ENCODE results near the gene ASPSCR1. TPM values are rescaled to one million over a fixed set of nuclear protein-coding genes. Genes with fewer than 3 reads are reported as not detected.

ASPSCR1 gene
- total and polyA plus RNA-seq, 2 of the 13 experiments (the other 11 are each of a cell fraction or from before 2014, with no cell fraction given) = 274 to 314 TPM

- TF ChIP-seq SNAPC4 (CRISPR knock-in tag; IDR thresholded peaks at IDR 0.05) = peak; percentile 93; the same call in 1 of the 2 replicates
- TF ChIP-seq ZBTB44 (CRISPR knock-in tag; IDR thresholded peaks at IDR 0.05) = peak; percentile 28; the same call in 1 of the 2 replicates
- TF ChIP-seq ZUFSP (CRISPR knock-in tag; IDR thresholded peaks at IDR 0.05; ENCODE audit: borderline replicate concordance) = no peak
- peak; percentile 93; the same call in 1 of the 2 replicates for TF ChIP-seq HBP1 (CRISPR knock-in tag; IDR thresholded peaks at IDR 0.05; ENCODE audit: low read depth)
- TF ChIP-seq ZBTB46 (CRISPR knock-in tag; IDR thresholded peaks at IDR 0.05; ENCODE audit: borderline replicate concordance) = 0 out of 2 replicates have a peak, but pooled peaks have one; percentile 88
- TF ChIP-seq POGK (CRISPR knock-in tag; conservative IDR thresholded peaks at IDR 0.05) = peak; percentile 2; the same call in 1 of the 2 replicates
- peak; percentile 74 to 86; a peak in 3 of 4 replicates for TF ChIP-seq HMGXB4 (CRISPR knock-in tag; IDR thresholded peaks at IDR 0.05; ENCODE audit: borderline replicate concordance in 1 of 2, low read depth in 1 of 2)
- TF ChIP-seq PHF5A (CRISPR knock-in tag; IDR thresholded peaks at IDR 0.05; ENCODE audit: low read depth, unreplicated experiment) = peak; percentile 86
- TF ChIP-seq ZSCAN29 (CRISPR knock-in tag; conservative IDR thresholded peaks at IDR 0.05) = peak; percentile 63; the same call in 1 of the 2 replicates
These were observed 23.6 kb downstream of the ASPSCR1 start (continued) for GRCh38 chr17:82000803-82001570.
